Endothelial cell of umbilical vein (primary cell): ENCODE results near the gene ZNF143.

ENCODE experiments used
- EZH2 ChIP-seq: IDR thresholded peaks from 2 replicates; pipeline ENCODE4 v1.6.1; 2012; ENCODE audit warnings: borderline replicate concordance, low read depth, mild to moderate bottlenecking, moderate library complexity, low read length, inconsistent platforms; ENCODE audit not compliant: severe bottlenecking
- GATA2 ChIP-seq: IDR thresholded peaks from 2 replicates; pipeline ENCODE4 v1.7.0; 2011; ENCODE audit warnings: low read depth, mild to moderate bottlenecking, moderate library complexity, mixed read lengths, low read length; ENCODE audit not compliant: insufficient read length, insufficient read depth
- MYC ChIP-seq: IDR thresholded peaks from one replicate; pipeline ENCODE4 v1.6.1; 2011; ENCODE audit warnings: mild to moderate bottlenecking, low read depth, low read length
- POLR2A ChIP-seq: IDR thresholded peaks from 2 replicates; pipeline ENCODE4 v1.6.1; 2012; ENCODE audit warnings: low read depth, mild to moderate bottlenecking, control low read depth, low read length
- POLR2AphosphoS5 ChIP-seq: IDR thresholded peaks from 2 replicates; pipeline ENCODE4 v1.6.1; 2012; ENCODE audit warnings: low read depth, mild to moderate bottlenecking, control low read depth, low read length, moderate library complexity; ENCODE audit not compliant: insufficient read depth
- TF ChIP-seq, protein P1 (sequence below), 2 donors: IDR thresholded peaks; 1 replicate in 1 of 2; 2 replicates in 1 of 2; pipeline ENCODE4 v1.5.1; 2011; ENCODE audit warnings: low read length in 2 of 2, mild to moderate bottlenecking in 2 of 2, moderate library complexity in 2 of 2, control low read depth in 1 of 2, inconsistent platforms in 1 of 2, low read depth in 1 of 2; ENCODE audit not compliant: insufficient read depth in 1 of 2; ENCODE audit errors: extremely low read depth in 1 of 2

- TF ChIP-seq, protein P1, sequence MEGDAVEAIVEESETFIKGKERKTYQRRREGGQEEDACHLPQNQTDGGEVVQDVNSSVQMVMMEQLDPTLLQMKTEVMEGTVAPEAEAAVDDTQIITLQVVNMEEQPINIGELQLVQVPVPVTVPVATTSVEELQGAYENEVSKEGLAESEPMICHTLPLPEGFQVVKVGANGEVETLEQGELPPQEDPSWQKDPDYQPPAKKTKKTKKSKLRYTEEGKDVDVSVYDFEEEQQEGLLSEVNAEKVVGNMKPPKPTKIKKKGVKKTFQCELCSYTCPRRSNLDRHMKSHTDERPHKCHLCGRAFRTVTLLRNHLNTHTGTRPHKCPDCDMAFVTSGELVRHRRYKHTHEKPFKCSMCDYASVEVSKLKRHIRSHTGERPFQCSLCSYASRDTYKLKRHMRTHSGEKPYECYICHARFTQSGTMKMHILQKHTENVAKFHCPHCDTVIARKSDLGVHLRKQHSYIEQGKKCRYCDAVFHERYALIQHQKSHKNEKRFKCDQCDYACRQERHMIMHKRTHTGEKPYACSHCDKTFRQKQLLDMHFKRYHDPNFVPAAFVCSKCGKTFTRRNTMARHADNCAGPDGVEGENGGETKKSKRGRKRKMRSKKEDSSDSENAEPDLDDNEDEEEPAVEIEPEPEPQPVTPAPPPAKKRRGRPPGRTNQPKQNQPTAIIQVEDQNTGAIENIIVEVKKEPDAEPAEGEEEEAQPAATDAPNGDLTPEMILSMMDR (IDR thresholded peaks at IDR 0.05; ENCODE audit: extremely low read depth in 1 of 2, insufficient read depth in 1 of 2, low read depth in 1 of 2, low read length in 2 of 2), result no peak
- TF ChIP-seq POLR2AphosphoS5 (no peak), EZH2 (no peak), POLR2A (no peak), MYC (no peak), GATA2 (no peak)
These were observed 1.0 kb upstream of the ZNF143 start for GRCh38 chr11:9459667-9460321.
